ENCODE measurements around the gene GFRA1.

GFRA1 gene

GRCh38 chr10:116240157-116240950 is 32.7 kb downstream of the GFRA1 start:
- no peak for DNase-seq

GRCh38 chr10:116239229-116239628 is 33.8 kb downstream of the GFRA1 start:
- DNase-seq, result no peak

DNA sequence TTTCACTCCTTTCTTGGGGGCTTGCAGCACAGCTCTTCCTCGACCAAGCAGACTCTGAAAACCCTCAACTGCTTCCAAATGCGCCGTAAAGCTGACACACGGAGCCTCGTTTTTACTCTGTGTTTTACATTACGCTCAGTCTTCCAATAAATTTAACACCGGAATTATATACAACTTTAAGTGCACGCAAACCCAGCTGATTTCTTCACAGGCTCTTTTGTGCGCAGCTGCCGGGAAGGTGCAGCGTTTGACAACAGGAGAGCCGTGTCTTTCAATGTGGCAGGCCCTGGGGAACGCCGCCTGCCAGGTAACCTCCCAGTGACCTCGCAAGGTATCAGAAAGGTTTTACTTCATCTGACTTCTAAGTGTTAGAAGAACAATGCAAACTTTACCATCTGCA is 35.0 kb downstream of the GFRA1 start:
- no peak for DNase-seq

DNA sequence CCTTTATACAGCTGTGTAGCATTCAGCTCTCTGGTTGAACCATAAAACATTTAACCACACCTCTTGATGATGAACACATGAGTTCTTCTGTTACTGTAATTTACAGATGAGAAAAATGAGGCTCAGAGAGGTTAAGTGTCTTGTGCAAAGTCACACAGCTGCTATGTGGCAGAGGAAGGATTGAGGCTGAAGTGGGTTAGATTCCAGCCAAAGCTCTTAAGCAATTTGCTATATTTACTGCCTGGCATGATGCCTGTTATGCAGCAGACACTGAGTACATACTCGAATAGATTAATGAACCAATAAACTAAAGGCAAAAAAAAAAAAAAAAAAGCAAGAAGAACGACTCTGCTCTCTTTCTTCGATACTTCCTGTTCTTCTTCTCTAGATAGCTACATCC is 35.7 kb downstream of the GFRA1 start:
- no peak for DNase-seq

- no peak for DNase-seq
Observed at GRCh38 chr10:116233230-116233629, 39.8 kb downstream of the GFRA1 start.

DNA sequence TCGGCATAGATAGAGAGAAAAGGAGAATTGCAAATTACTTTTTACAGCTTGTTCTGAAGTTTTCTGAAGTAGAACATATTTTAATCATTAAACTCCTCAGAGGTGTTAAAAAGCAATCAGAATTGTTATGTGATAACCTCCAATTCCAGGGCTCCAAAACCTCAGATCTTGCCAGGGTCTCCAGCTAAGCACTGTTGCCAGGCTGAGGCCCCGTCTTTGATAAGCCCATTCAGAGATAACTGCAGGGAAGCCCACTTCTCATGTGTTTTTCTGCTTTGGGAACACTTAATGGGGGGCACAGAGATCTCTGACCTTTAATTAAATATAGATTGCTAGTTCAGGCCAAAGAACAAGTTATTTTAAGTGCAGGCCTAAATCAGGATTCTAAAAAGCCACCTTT is 40.4 kb downstream of the GFRA1 start:
- DNase-seq, result no peak

DNA sequence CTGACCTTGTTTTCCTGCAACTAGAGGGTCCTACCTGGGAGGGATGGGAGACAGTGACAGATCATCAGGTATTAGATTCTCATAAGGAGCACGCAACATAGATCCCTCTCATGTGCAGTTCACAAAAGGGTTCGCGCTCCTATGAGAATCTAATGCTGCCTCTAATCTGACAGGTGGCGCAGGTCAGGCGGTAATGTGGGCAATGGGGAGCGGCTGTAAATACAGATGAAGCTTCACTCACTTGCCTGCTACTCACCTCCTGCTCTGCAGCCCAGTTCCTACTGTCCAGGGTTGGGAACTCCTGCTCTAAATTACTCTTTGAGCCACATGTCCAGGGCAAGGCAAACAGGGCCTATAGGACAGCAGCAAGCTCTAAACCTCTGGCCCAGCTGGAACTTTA is 46.2 kb downstream of the GFRA1 start:
- DNase-seq, result no peak

DNA sequence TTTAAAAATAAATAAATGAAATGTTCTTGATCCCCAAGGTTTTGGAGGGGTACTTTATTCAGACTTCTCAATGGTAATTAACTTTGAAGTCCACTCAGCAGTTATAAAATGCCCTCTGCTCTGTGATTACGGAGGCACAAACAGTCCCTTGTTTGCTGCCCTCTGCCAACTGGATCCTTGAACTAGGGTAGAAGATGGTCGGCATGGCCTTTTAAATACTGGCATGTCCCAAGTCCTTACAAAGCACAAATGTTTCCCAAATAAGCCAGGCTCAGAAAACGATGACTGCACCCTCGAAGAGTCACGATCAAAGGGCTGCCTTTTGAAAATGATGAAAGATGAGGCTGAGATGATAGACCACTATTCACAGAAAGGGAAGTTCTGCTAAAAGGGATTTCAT is 47.0 kb downstream of the GFRA1 start:
- no peak for DNase-seq

GRCh38 chr10:116223289-116223688 is 49.7 kb downstream of the GFRA1 start:
- DNase-seq, result no peak

GRCh38 chr10:116221053-116221452 is 52.0 kb downstream of the GFRA1 start:
- no peak for DNase-seq

GRCh38 chr10:116216676-116217075 is 56.3 kb downstream of the GFRA1 start:
- DNase-seq, result no peak

DNA sequence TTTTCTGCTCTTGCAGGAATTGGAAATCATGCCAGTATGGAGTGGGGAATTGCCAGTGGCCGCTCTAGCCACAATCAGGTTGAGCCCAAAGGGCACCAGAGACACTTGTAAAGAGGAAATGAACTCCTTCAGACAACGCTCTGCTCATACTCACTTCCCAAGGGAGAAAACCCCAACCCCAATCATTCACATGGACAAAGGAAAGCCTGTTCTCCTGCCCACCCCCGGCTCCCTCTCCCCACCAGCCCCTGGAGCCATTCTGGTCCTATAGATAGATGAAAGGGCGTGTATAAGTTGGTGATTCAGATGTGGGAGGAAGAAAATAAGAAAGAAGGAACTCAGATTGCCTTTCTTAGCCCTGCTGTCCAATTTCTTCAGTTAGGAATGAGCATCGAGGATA is 57.4 kb downstream of the GFRA1 start:
- DNase-seq, result no peak

GRCh38 chr10:116211682-116212081 is 61.3 kb downstream of the GFRA1 start:
- no peak for DNase-seq

DNA sequence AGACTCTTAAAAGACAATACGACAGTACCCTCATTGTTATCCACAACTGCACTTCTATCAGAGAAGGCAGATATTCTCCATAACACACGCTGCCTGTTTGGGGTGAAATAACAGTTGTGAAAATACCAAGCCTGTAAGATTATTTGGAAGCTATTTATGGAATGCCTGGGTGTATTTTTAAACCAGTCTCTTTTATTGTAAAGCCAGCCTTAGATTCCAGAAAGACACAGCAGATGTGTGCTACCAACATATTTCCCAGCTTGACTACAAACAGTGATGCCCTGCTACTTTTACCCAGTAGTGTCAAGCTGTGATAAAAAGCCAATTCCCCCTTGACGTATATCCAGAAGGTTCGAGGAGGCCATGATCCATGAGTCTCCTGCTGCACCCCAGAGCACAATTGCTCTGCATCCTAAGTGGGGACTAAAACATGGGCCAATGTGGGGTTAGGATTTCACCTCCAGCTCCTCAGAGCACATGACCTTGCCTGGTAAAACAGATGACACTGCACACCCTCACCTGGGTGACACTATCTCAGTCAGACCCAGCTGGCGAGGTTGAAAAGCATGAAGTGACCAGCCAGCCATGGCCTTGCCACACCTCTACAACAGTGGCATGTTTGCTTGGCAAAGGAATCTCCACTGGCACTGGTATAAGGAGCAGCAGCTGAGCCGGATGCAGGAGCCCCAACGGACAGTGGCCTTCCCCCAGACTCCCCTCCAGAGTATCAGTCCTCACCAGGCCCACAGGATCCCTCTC is 62.2 kb downstream of the GFRA1 start:
- DNase-seq, result no peak

DNA sequence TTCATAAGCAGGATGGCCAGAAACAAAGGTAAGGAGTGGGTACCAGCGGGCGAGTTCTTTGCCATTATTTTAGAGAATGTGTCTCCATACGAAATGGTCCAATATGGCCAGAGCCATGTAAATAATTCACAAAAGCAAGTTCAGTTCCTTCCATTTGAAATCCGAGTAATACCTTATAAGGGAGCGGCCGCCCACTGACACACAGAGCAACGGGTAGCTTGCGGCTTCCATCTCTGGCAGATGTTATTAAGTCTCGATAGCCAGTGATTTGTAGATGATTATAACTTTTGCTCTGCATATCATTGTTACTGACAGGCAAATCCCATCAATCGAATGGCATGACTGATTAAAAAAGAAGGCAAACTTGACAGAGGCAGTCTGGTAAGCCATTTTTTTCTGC is 63.2 kb downstream of the GFRA1 start:
- DNase-seq, result no peak

DNA sequence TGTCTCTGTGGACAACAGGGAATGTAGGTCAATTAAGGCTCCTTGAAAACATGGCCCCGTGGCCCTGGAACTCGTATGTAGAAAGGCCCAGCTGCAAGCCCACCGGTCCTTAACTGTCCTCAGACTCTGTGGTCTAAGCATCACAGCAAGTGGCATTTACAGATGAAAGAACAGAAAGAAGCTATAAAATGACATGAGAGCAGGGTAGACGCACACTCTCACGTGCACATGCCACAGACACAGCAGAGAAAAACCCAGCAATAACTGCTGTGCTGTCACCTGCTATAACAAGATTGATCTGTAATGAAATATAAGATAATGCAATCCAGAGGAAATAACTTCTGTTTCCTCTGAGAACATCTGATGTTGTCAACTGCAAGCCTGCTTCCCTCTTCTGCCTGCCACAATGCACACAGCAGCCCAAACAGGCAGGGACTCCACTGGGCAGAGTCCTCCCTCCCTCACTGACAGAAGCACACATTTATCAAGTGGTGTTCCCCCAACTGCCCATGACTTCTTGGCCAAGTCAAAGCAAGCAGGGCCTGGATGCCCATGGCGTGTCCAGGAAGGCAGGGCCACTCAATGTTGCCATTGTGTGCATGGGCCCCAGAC is 63.9 kb downstream of the GFRA1 start:
- DNase-seq, result no peak

- DNase-seq, result no peak
Observed at GRCh38 chr10:116207690-116208089, 65.3 kb downstream of the GFRA1 start.

DNA sequence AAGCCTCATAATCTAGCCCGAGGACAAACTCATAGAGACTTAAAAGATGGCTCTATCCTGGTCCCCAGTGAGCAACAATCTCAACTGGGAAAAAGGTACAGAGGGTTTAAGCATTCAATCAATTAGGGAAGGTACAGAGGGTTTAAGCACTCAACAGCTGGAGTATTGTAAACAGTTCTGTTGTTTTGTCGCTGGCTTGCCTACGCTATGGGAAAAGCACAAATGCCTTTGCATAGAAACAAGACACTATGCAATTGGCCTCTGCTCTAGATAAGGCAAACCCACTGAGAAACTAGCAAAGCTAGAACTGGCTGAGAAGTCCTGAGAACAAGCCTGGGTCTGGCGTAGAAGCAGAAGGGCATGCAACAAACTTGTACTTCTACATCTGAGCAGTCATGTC is 69.3 kb downstream of the GFRA1 start:
- no peak for DNase-seq

DNA sequence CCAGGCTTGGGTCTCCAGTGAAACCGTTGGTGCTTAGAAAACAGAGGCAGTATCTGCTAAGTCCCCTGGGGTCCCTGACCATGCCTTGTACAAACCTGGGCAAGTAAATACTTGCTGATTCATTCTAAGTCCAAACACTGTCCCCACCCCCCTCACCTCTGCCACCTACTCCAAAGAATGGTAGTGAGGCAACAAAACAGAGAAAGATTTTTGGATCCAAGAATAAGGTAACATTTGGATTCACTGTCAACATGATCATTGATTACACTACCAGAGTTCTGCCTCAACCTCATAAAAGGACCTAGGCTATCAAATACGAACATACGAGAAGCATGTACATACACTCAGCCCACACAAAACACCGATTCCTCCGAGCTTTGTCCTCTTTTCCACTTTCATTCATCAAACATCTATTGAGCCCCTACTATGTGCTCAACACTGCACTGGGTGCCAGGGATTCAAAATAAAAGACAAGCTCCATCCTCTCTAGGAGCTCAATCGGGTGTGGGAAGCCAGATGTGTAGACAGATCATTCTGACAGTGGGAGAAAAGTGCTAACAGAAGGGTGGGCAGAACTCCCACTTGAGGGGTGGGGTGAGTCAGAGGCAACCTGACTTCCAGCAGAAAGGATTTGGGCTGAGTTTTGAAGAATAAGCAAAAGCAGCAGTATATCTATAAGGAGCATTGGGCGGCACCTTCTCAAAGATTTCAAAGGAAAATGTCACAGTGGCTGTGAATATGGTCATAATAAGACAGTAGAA is 71.2 kb downstream of the GFRA1 start:
- DNase-seq, result no peak

GRCh38 chr10:116201011-116201410 is 72.0 kb downstream of the GFRA1 start:
- no peak for DNase-seq

DNA sequence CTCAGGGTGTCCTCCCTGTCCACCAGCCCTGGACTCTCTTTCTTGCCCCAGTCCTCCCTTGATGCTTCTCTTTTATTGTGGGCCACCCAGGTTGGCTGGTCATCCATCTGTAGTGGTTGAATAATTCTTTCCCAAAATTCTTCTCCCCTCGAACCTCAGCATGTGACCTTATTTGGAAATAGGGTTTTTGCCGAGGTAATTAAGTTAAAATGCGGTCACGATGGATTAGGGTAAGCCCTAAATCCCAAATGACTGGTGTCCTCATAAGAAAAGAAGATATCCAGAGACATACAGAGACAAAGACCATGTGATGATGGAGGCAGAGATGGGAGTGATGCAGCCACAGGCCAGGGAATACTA is 74.3 kb downstream of the GFRA1 start:
- no peak for DNase-seq

- no peak for DNase-seq
Observed at GRCh38 chr10:116197946-116198675, 74.9 kb downstream of the GFRA1 start.

DNA sequence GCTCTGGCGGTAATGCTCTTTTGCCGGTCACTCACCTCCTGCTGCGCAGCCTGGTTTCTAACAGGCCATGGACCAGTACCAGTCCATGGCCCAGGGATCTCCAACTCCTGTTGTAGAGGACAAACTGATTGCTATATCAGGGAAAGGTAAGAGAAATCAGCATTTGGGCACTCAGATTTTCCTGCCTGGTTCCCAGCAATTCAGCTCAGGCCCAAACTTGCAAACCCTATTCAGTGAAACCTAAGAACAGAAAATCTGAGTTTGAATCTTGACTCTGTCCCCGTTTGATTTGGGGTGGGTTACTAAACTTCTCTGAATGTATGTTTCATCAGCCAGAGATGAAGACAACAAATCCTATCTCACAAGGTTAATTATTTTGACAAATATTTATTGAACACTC is 77.4 kb downstream of the GFRA1 start:
- DNase-seq, result no peak

Data from activated CD8-positive, alpha-beta memory T cell treated with anti-CD3 and anti-CD28 coated beads for 24 hours (primary cell).